ENCODE data around the gene CLEC19A. TPM values are rescaled to one million over a fixed set of nuclear protein-coding genes. Genes with fewer than 3 reads are reported as not detected.

CLEC19A gene
- total RNA-seq, 1 experiment from 2014 or later = 0.41 TPM

DNA sequence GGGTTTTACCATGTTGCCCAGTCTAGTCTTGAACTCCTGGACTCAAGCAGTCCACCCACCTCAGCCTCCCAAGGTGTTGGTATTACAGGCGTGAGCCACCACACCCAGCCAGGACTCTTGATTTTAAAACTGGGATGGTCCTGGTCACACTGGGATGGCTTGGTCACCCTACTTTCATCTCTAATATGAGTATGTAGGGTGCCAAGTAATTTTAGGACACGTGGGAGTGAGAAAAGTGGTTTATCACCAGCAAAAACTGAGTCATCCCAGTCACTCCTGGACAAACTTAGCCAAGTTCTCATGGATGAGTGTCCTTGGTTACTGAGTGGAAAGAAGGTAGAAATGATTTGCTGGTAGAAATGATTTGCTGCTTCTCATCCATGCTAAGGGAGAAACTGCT, 9.9 kb downstream of the CLEC19A start:
- POLR2A ChIA-PET (ENCODE audit: unreplicated experiment) = no interaction called here
- Histone ChIP-seq H3K4me3 (no peak overlapping the region), H3K4me1 (replicated peaks; ENCODE audit: insufficient read depth) (peaks cover 8% of the 10 kb centered on the region), H4K20me1 (ENCODE audit: insufficient read depth) (no peaks in the 10 kb centered on the region), H3K9me3 (ENCODE audit: insufficient read depth, low read depth) (no peaks in the 10 kb centered on the region), H3K4me2 (no peak overlapping the region), H3K27ac (no peak overlapping the region), H3K36me3 (ENCODE audit: low read depth) (no peaks in the 10 kb centered on the region), H3K27me3 (ENCODE audit: insufficient read depth, low read depth) (no peaks in the 10 kb centered on the region), H3K9me2 (ENCODE audit: insufficient read depth) (no peaks in the 10 kb centered on the region), H3F3A (ENCODE audit: insufficient read depth, low read depth) (no peaks in the 10 kb centered on the region), H3K79me2 (ENCODE audit: low read depth) (no peaks in the 10 kb centered on the region), H2AFZ (no peak overlapping the region)
- no peak for DNase-seq
- TF ChIP-seq, protein P1, sequence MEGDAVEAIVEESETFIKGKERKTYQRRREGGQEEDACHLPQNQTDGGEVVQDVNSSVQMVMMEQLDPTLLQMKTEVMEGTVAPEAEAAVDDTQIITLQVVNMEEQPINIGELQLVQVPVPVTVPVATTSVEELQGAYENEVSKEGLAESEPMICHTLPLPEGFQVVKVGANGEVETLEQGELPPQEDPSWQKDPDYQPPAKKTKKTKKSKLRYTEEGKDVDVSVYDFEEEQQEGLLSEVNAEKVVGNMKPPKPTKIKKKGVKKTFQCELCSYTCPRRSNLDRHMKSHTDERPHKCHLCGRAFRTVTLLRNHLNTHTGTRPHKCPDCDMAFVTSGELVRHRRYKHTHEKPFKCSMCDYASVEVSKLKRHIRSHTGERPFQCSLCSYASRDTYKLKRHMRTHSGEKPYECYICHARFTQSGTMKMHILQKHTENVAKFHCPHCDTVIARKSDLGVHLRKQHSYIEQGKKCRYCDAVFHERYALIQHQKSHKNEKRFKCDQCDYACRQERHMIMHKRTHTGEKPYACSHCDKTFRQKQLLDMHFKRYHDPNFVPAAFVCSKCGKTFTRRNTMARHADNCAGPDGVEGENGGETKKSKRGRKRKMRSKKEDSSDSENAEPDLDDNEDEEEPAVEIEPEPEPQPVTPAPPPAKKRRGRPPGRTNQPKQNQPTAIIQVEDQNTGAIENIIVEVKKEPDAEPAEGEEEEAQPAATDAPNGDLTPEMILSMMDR (conservative IDR thresholded peaks at IDR 0.05) = no peak
- no peak for TF ChIP-seq EZH2 (IDR thresholded peaks at IDR 0.05; ENCODE audit: low read depth)
- no TSS peak for BruUV-seq (replicated peaks)
- CTCF ChIA-PET = no interaction called here
- intact Hi-C loops (cut with micrococcal nuclease; ENCODE audit: unreplicated experiment) = no loop called here

DNA sequence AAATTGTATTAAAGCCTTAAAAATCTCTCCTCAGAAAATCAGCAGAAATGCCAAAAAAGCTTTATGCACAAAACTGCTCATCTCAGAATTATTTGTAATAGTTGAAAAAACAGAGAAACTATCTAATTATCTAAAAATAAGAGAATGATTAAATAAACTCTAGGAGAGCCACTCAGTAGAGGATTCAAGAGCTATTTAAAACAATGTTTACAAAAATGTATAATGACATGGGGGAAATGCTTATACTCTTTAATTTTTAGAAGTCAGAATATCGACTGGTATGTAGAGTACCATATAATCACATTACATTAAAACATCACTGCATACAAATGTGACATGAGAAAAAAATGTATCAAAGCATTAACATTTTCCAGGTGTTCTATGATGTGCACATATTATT, 11.9 kb downstream of the CLEC19A start:
- no peak overlapping the region for H3K4me3 ChIP-seq
- no TSS peak for BruUV-seq (replicated peaks)
- H2AFZ ChIP-seq = no peak overlapping the region
- no peaks in the 10 kb centered on the region for H3F3A ChIP-seq (ENCODE audit: insufficient read depth, low read depth)
- no peaks in the 10 kb centered on the region for H3K9me2 ChIP-seq (ENCODE audit: insufficient read depth)
- H3K4me2 ChIP-seq = no peak overlapping the region
- H3K27me3 ChIP-seq (ENCODE audit: insufficient read depth, low read depth) = no peaks in the 10 kb centered on the region
- intact Hi-C loops (cut with micrococcal nuclease; ENCODE audit: unreplicated experiment) = no loop called here
- H3K79me2 ChIP-seq (ENCODE audit: low read depth) = no peaks in the 10 kb centered on the region
- TF ChIP-seq, protein P1 (conservative IDR thresholded peaks at IDR 0.05) = no peak
- no peak for TF ChIP-seq EZH2 (IDR thresholded peaks at IDR 0.05; ENCODE audit: low read depth)
- H4K20me1 ChIP-seq (ENCODE audit: insufficient read depth) = no peaks in the 10 kb centered on the region
- no peaks in the 10 kb centered on the region for H3K9me3 ChIP-seq (ENCODE audit: insufficient read depth, low read depth)
- H3K27ac ChIP-seq = no peak overlapping the region
- DNase-seq = no peak
- no peaks in the 10 kb centered on the region for H3K36me3 ChIP-seq (ENCODE audit: low read depth)
- ChIA-PET POLR2A (ENCODE audit: unreplicated experiment) (no interaction called here), CTCF (interaction anchor here (0.6 kb wide), 1 partner anchor 200 kb away, joined by 4 read pairs; no protein-coding TSS in a partner anchor)
- H3K4me1 ChIP-seq (replicated peaks; ENCODE audit: insufficient read depth) = no peaks in the 10 kb centered on the region

DNA sequence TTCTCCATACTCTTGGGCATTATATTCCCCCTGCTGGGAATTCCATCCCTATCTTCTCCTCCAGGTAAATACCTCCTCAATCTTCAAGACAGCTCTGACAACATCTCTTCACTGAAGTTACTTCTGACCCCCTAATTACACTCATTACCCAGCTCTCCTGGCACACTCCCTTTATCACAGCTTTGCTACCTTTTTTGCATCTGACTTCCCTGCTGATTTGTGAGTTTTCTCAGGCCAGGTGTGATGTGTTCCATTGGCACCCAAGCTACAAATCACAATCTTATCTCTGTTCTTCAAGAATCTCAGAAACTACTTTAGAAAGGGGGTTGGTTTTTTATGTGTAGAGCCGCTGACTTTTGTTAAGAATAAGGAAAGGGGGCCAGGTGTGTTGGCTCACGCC, 14.0 kb downstream of the CLEC19A start:
- no peaks in the 10 kb centered on the region for H3K79me2 ChIP-seq (ENCODE audit: low read depth)
- POLR2A ChIA-PET (ENCODE audit: unreplicated experiment) = no interaction called here
- no peaks in the 10 kb centered on the region for H3K27me3 ChIP-seq (ENCODE audit: insufficient read depth, low read depth)
- TF ChIP-seq, protein P1 (conservative IDR thresholded peaks at IDR 0.05) = no peak
- TF ChIP-seq EZH2 (IDR thresholded peaks at IDR 0.05; ENCODE audit: low read depth) = no peak
- no peaks in the 10 kb centered on the region for H3K9me2 ChIP-seq (ENCODE audit: insufficient read depth)
- DNase-seq = no peak
- no peaks in the 10 kb centered on the region for H4K20me1 ChIP-seq (ENCODE audit: insufficient read depth)
- H3K4me3 ChIP-seq = no peak overlapping the region
- H3K36me3 ChIP-seq (ENCODE audit: low read depth) = no peaks in the 10 kb centered on the region
- H3F3A ChIP-seq (ENCODE audit: insufficient read depth, low read depth) = no peaks in the 10 kb centered on the region
- no peak overlapping the region for H3K27ac ChIP-seq
- H2AFZ ChIP-seq = no peak overlapping the region
- CTCF ChIA-PET = no interaction called here
- intact Hi-C loops (cut with micrococcal nuclease; ENCODE audit: unreplicated experiment) = no loop called here
- no TSS peak for BruUV-seq (replicated peaks)
- H3K4me1 ChIP-seq (replicated peaks; ENCODE audit: insufficient read depth) = no peaks in the 10 kb centered on the region
- no peak overlapping the region for H3K4me2 ChIP-seq
- no peaks in the 10 kb centered on the region for H3K9me3 ChIP-seq (ENCODE audit: insufficient read depth, low read depth)

All from PC-9 (cell line).